ENCODE data around the gene G0S2.

GRCh38 chr1:209641832-209642172 is 33.4 kb upstream of the G0S2 start:
- no peak for TF ChIP-seq ETS1 (IDR thresholded peaks at IDR 0.05)
- TF ChIP-seq EZH2phosphoT487 (IDR thresholded peaks at IDR 0.05; ENCODE audit: unreplicated experiment): no peak
- no peak for TF ChIP-seq CTCF (conservative IDR thresholded peaks at IDR 0.05; ENCODE audit: low read depth in 2 of 2)
- no peak for TF ChIP-seq POLR2AphosphoS5 (IDR thresholded peaks at IDR 0.05; ENCODE audit: low read depth)
- TF ChIP-seq REST (IDR thresholded peaks at IDR 0.05; ENCODE audit: unreplicated experiment): no peak
- no peak for TF ChIP-seq EZH2 (IDR thresholded peaks at IDR 0.05; ENCODE audit: low read depth, unreplicated experiment)
- no peak for TF ChIP-seq STAT1 (IDR thresholded peaks at IDR 0.05; ENCODE audit: unreplicated experiment)
- no peak for TF ChIP-seq CREB1 (CRISPR knock-in tag; IDR thresholded peaks at IDR 0.05; ENCODE audit: low read depth)
- no peak for TF ChIP-seq JUNB (IDR thresholded peaks at IDR 0.05; ENCODE audit: unreplicated experiment)
- TF ChIP-seq, protein P1, sequence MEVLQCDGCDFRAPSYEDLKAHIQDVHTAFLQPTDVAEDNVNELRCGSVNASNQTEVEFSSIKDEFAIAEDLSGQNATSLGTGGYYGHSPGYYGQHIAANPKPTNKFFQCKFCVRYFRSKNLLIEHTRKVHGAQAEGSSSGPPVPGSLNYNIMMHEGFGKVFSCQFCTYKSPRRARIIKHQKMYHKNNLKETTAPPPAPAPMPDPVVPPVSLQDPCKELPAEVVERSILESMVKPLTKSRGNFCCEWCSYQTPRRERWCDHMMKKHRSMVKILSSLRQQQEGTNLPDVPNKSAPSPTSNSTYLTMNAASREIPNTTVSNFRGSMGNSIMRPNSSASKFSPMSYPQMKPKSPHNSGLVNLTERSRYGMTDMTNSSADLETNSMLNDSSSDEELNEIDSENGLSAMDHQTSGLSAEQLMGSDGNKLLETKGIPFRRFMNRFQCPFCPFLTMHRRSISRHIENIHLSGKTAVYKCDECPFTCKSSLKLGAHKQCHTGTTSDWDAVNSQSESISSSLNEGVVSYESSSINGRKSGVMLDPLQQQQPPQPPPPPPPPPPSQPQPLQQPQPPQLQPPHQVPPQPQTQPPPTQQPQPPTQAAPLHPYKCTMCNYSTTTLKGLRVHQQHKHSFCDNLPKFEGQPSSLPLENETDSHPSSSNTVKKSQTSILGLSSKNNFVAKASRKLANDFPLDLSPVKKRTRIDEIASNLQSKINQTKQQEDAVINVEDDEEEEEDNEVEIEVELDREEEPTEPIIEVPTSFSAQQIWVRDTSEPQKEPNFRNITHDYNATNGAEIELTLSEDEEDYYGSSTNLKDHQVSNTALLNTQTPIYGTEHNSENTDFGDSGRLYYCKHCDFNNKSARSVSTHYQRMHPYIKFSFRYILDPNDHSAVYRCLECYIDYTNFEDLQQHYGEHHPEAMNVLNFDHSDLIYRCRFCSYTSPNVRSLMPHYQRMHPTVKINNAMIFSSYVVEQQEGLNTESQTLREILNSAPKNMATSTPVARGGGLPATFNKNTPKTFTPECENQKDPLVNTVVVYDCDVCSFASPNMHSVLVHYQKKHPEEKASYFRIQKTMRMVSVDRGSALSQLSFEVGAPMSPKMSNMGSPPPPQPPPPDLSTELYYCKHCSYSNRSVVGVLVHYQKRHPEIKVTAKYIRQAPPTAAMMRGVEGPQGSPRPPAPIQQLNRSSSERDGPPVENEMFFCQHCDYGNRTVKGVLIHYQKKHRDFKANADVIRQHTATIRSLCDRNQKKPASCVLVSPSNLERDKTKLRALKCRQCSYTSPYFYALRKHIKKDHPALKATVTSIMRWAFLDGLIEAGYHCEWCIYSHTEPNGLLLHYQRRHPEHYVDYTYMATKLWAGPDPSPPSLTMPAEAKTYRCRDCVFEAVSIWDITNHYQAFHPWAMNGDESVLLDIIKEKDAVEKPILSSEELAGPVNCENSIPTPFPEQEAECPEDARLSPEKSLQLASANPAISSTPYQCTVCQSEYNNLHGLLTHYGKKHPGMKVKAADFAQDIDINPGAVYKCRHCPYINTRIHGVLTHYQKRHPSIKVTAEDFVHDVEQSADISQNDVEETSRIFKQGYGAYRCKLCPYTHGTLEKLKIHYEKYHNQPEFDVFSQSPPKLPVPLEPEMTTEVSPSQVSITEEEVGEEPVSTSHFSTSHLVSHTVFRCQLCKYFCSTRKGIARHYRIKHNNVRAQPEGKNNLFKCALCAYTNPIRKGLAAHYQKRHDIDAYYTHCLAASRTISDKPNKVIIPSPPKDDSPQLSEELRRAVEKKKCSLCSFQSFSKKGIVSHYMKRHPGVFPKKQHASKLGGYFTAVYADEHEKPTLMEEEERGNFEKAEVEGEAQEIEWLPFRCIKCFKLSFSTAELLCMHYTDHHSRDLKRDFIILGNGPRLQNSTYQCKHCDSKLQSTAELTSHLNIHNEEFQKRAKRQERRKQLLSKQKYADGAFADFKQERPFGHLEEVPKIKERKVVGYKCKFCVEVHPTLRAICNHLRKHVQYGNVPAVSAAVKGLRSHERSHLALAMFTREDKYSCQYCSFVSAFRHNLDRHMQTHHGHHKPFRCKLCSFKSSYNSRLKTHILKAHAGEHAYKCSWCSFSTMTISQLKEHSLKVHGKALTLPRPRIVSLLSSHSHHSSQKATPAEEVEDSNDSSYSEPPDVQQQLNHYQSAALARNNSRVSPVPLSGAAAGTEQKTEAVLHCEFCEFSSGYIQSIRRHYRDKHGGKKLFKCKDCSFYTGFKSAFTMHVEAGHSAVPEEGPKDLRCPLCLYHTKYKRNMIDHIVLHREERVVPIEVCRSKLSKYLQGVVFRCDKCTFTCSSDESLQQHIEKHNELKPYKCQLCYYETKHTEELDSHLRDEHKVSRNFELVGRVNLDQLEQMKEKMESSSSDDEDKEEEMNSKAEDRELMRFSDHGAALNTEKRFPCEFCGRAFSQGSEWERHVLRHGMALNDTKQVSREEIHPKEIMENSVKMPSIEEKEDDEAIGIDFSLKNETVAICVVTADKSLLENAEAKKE (CRISPR knock-in tag; IDR thresholded peaks at IDR 0.05): no peak
- TF ChIP-seq NANOG (IDR thresholded peaks at IDR 0.05; ENCODE audit: borderline replicate concordance): no peak
